Panc1 (cell line): ENCODE measurements around the gene SLC7A9. TPM values are rescaled to one million over a fixed set of nuclear protein-coding genes. Genes with fewer than 3 reads are reported as not detected.

ENCODE experiments used
- ATAC-seq: fragments of 200-7000 bp; cut with Tn5 transposase; 2 replicates; pipeline ENCODE4 v1.9.1; 2020; ENCODE audit warnings: mild to moderate bottlenecking, moderate library complexity
- BruUV-seq: library from RNA; stranded (reverse); fragments of 400-500 nt; replicated peaks from 2 replicates; lab custom pipeline; 2021; lab: Mats Ljungman, UMichigan
- CTCF ChIA-PET: fragments of 300-600 bp; sonication (Branson Sonifier 250); formaldehyde crosslinking; loops from one replicate; lab custom pipeline; 2022; ENCODE audit warnings: antibody characterized with exemption; lab: Charles Lee
- POLR2A ChIA-PET: fragments of 300-600 bp; sonication (Branson Sonifier 250); formaldehyde crosslinking; loops from one replicate; lab custom pipeline; 2022; ENCODE audit warnings: antibody characterized with exemption; lab: Charles Lee
- DNase-seq: peaks from one replicate; pipeline ENCODE4 v3.0.0-alpha.2; 2010; ENCODE audit warnings: low read depth, low spot score
- H3K27ac ChIP-seq: 2 replicates; pipeline ENCODE4 v1.5.1; 2011; ENCODE audit warnings: mild to moderate bottlenecking, low read length, inconsistent platforms
- H3K27me3 ChIP-seq: fragments of 200-500 bp; sonication (Bioruptor generic); 2 replicates; pipeline ENCODE4 v1.6.0; 2014; ENCODE audit warnings: low read length, inconsistent platforms; ENCODE audit not compliant: control insufficient read depth, insufficient read depth
- H3K36me3 ChIP-seq: fragments of 200-500 bp; sonication (Bioruptor generic); 2 replicates; pipeline ENCODE4 v1.5.1; 2014; ENCODE audit warnings: inconsistent platforms, mild to moderate bottlenecking, low read length, moderate library complexity; ENCODE audit not compliant: control insufficient read depth, insufficient read depth
- H3K4me1 ChIP-seq: 2 replicates; pipeline ENCODE4 v1.5.1; 2011; ENCODE audit warnings: inconsistent platforms, mild to moderate bottlenecking, low read length, moderate library complexity; ENCODE audit not compliant: control insufficient read depth, insufficient read depth
- H3K4me3 ChIP-seq, 2 experiments: 2 replicates each; pipeline ENCODE4 v1.5.1; 2011 to 2012; ENCODE audit warnings: low read depth in 2 of 2, low read length in 2 of 2, mild to moderate bottlenecking in 2 of 2, inconsistent platforms in 1 of 2, moderate library complexity in 1 of 2
- H3K9me3 ChIP-seq: fragments of 200-500 bp; sonication (Bioruptor generic); 2 replicates; pipeline ENCODE4 v1.5.1; 2014; ENCODE audit warnings: low read depth, mild to moderate bottlenecking, inconsistent platforms, low read length, moderate library complexity; ENCODE audit not compliant: control insufficient read depth, insufficient read depth
- POLR2AphosphoS5 ChIP-seq: IDR thresholded peaks from 2 replicates; pipeline ENCODE4 v1.6.1; 2012; ENCODE audit warnings: mild to moderate bottlenecking, low read depth, low read length, moderate library complexity
- SIN3A ChIP-seq: IDR thresholded peaks from 2 replicates; pipeline ENCODE4 v1.6.1; 2012; ENCODE audit warnings: low read depth, mild to moderate bottlenecking, low read length, moderate library complexity, borderline replicate concordance; ENCODE audit not compliant: insufficient read depth
- TCF7L2 ChIP-seq: IDR thresholded peaks from 2 replicates; pipeline ENCODE4 v1.6.1; 2011; ENCODE audit warnings: mild to moderate bottlenecking, low read depth, low read length, inconsistent platforms
- in situ Hi-C: cut with HindIII; loops from 2 replicates; pipeline ENCODE4 v1.10.0; 2016; ENCODE audit warnings: low sequenced_read_pairs, low pct_unique_long_range_greater_than_20kb
- intact Hi-C: fragments of 100-400 bp; cut with micrococcal nuclease; formaldehyde crosslinking; loops from one replicate; pipeline ENCODE4 v1.10.0; 2022; ENCODE audit not compliant: unreplicated experiment
- total RNA-seq: library from RNA; stranded (reverse); gene quantifications from one replicate; pipeline ENCODE4 v1.2.1, GENCODE V29; 2021; ENCODE audit not compliant: unreplicated experiment
- TF ChIP-seq, protein P1 (sequence below), 2 experiments: IDR thresholded peaks; 2 replicates each; pipeline ENCODE4 v1.6.1; 2011 to 2012; ENCODE audit warnings: low read depth in 2 of 2, control low read depth in 1 of 2, low read length in 1 of 2, mild to moderate bottlenecking in 1 of 2, moderate library complexity in 1 of 2; ENCODE audit not compliant: insufficient read depth in 1 of 2
- TF ChIP-seq, protein P2 (sequence below): fragments of 450-650 bp; IDR thresholded peaks from 2 replicates; pipeline ENCODE4 v1.5.1; 2017; ENCODE audit warnings: mild to moderate bottlenecking

SLC7A9 gene
- total RNA-seq, 1 experiment from 2014 or later = 0.28 TPM

DNA sequence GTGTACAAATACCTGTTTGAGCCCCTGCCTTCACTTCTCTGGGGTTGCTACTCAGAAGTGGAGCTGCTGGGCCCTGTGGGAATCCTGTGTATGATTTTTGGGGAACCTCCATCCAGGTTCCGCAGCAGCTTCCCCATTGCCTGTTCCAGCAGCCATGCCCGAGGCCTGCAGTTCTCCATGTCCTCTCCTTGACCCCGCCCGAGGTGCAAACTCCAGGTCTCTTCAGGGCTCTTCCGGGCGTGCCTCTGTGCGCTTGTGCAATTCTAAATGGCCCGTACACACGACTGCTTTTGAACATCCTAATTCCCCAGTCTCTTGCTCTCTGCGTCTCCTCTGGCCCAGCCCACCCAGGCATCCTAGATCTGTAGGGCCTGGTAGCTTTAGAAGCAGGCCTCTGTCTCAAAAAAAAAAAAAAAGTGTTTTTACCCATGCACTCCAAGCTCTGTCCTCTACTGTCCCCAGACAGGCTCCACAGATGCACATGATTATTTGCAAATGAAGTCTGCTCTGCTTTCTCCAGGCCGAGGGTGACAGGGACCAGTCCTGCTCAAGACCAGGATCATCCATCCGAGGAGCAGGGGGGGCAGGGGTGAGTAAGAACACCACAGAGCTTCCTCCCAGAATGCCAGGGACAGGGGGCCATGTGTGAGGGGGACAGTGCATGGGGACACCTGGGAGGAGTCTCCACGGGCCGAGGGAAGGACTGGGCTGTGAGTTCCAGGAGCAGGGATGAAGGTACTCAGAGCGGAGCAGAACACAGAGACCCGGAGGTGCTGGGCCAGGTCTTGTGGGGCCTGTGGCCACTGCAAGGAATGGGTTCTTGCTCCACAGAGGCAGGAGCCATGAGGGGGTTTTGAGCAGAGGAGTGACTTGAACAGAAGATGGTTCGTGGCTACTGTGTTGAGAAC lies 51.7 kb downstream of the SLC7A9 start:
- intact Hi-C loops = no loop called here
- H3K9me3 ChIP-seq = no peaks in the 10 kb centered on the region
- DNase-seq (no peak), ATAC-seq (no peak)
- TF ChIP-seq TCF7L2 = no peak
- TF ChIP-seq SIN3A = no peak
- TF ChIP-seq, protein P1, sequence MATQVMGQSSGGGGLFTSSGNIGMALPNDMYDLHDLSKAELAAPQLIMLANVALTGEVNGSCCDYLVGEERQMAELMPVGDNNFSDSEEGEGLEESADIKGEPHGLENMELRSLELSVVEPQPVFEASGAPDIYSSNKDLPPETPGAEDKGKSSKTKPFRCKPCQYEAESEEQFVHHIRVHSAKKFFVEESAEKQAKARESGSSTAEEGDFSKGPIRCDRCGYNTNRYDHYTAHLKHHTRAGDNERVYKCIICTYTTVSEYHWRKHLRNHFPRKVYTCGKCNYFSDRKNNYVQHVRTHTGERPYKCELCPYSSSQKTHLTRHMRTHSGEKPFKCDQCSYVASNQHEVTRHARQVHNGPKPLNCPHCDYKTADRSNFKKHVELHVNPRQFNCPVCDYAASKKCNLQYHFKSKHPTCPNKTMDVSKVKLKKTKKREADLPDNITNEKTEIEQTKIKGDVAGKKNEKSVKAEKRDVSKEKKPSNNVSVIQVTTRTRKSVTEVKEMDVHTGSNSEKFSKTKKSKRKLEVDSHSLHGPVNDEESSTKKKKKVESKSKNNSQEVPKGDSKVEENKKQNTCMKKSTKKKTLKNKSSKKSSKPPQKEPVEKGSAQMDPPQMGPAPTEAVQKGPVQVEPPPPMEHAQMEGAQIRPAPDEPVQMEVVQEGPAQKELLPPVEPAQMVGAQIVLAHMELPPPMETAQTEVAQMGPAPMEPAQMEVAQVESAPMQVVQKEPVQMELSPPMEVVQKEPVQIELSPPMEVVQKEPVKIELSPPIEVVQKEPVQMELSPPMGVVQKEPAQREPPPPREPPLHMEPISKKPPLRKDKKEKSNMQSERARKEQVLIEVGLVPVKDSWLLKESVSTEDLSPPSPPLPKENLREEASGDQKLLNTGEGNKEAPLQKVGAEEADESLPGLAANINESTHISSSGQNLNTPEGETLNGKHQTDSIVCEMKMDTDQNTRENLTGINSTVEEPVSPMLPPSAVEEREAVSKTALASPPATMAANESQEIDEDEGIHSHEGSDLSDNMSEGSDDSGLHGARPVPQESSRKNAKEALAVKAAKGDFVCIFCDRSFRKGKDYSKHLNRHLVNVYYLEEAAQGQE (IDR thresholded peaks at IDR 0.05; ENCODE audit: insufficient read depth in 1 of 2, low read depth in 2 of 2, low read length in 1 of 2) = no peak
- TF ChIP-seq, protein P2, sequence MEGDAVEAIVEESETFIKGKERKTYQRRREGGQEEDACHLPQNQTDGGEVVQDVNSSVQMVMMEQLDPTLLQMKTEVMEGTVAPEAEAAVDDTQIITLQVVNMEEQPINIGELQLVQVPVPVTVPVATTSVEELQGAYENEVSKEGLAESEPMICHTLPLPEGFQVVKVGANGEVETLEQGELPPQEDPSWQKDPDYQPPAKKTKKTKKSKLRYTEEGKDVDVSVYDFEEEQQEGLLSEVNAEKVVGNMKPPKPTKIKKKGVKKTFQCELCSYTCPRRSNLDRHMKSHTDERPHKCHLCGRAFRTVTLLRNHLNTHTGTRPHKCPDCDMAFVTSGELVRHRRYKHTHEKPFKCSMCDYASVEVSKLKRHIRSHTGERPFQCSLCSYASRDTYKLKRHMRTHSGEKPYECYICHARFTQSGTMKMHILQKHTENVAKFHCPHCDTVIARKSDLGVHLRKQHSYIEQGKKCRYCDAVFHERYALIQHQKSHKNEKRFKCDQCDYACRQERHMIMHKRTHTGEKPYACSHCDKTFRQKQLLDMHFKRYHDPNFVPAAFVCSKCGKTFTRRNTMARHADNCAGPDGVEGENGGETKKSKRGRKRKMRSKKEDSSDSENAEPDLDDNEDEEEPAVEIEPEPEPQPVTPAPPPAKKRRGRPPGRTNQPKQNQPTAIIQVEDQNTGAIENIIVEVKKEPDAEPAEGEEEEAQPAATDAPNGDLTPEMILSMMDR = no peak
- no peak for TF ChIP-seq POLR2AphosphoS5
- H3K27ac ChIP-seq = no peak overlapping the region
- ChIA-PET POLR2A (no interaction called here), CTCF (interaction anchor here (0.6 to 0.7 kb wide), 2 partner anchors 37 to 188 kb away, joined by 3 read pairs; no protein-coding TSS in a partner anchor)
- H3K27me3 ChIP-seq = no peaks in the 10 kb centered on the region
- in situ Hi-C loops = no loop called here
- H3K4me3 ChIP-seq = no peak overlapping the region
- no peaks in the 10 kb centered on the region for H3K36me3 ChIP-seq
- H3K4me1 ChIP-seq = no peaks in the 10 kb centered on the region
- BruUV-seq = no TSS peak

DNA sequence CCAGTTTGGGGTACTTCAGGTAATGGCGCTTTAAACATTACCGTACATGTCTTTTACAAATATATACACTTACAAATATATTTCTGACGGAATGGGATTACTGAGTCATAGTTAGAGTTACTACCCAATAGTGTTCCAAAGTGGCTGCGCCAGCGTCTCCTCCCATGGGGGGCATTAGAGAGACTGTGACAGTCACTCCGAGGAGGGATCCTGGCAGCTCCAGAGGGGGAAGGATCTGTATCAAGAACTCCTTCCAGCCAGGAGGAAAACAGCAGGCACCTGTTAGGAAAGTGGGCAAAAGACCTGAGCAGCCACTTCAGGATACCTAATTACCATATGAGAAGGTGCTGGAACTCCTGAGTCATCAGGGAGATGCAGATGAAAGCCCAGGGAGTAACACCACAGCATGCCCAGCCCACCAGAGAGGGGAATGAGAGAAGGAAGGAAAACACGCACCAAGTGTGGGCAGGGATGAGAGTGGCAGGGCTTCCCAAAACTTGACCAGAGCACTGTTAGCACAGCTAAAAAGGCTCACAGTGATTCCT lies 52.9 kb downstream of the SLC7A9 start:
- no peaks in the 10 kb centered on the region for H3K27me3 ChIP-seq
- H3K4me3 ChIP-seq = no peak overlapping the region
- no peaks in the 10 kb centered on the region for H3K9me3 ChIP-seq
- no peaks in the 10 kb centered on the region for H3K4me1 ChIP-seq
- in situ Hi-C loops (no loop called here), intact Hi-C loops (no loop called here)
- TF ChIP-seq SIN3A (no peak), TCF7L2 (no peak), POLR2AphosphoS5 (no peak)
- TF ChIP-seq, protein P2 = no peak
- TF ChIP-seq, protein P1 (IDR thresholded peaks at IDR 0.05; ENCODE audit: insufficient read depth in 1 of 2, low read depth in 2 of 2, low read length in 1 of 2) = no peak
- DNase-seq (no peak), ATAC-seq (no peak)
- CTCF ChIA-PET = no interaction called here
- no TSS peak for BruUV-seq
- POLR2A ChIA-PET = no interaction called here
- H3K36me3 ChIP-seq = no peaks in the 10 kb centered on the region
- H3K27ac ChIP-seq = no peak overlapping the region
